Mucosa of descending colon (tissue), 3 donors: ENCODE measurements around the gene GPRC5C. TPM values are rescaled to one million over a fixed set of nuclear protein-coding genes. Genes with fewer than 3 reads are reported as not detected.

Experiments used
- ATAC-seq: fragments of 200-7000 bp; cut with Tn5 transposase; one replicate; pipeline ENCODE4 v1.9.1; 2020; ENCODE audit warnings: mild to moderate bottlenecking, moderate library complexity
- DNase-seq, 3 donors: peaks; one replicate each; pipeline ENCODE4 v3.0.0-alpha.2; 2020
- H3K36me3 ChIP-seq: fragments of 200-600 bp; one replicate; pipeline ENCODE4 v1.8.0; 2021; ENCODE audit warnings: low read depth, mild to moderate bottlenecking
- H3K4me1 ChIP-seq: fragments of 200-600 bp; one replicate; pipeline ENCODE4 v1.8.0; 2021; ENCODE audit warnings: low read depth, mild to moderate bottlenecking
- H3K4me3 ChIP-seq: fragments of 200-600 bp; one replicate; pipeline ENCODE4 v1.8.0; 2021; ENCODE audit warnings: mild to moderate bottlenecking
- H3K9me3 ChIP-seq: fragments of 200-600 bp; one replicate; pipeline ENCODE4 v1.8.0; 2021; ENCODE audit warnings: mild to moderate bottlenecking
- intact Hi-C, 2 donors: fragments of 100-400 bp; cut with DNase I in 1 of 2; cut with micrococcal nuclease in 1 of 2; formaldehyde crosslinking; loops; one replicate each; pipeline versions ENCODE4 v1.11.0 to v1.11.1; 2022; cut with DNase I, micrococcal nuclease
- total RNA-seq, 3 donors: library from RNA; stranded (reverse); fragmentation: NEBNext Ultra II Directional in 2 of 3; extraction: Animal tissue kit (Norgen Biotek cat#: 25700) in 2 of 3; gene quantifications; one replicate each; pipeline versions ENCODE4 v1.2.1 to v1.2.4, GENCODE V29; 2021 to 2023
- TF ChIP-seq, protein P1 (sequence below): fragments of 200-600 bp; IDR thresholded peaks from one replicate; pipeline ENCODE4 v1.8.0; 2022; ENCODE audit warnings: antibody characterized with exemption, mild to moderate bottlenecking
- donor health status: DM: no; HTN: no; CAD: no; lungs with moderate emphysema.
- donor health status: DM: no; HTN: no; CAD: no.
- donor health status: DM: no; HTN: yes; CAD: no.

GPRC5C gene
- total RNA-seq, 3 donors from 2014 or later = 62.2 to 172 (median 139) TPM

DNA sequence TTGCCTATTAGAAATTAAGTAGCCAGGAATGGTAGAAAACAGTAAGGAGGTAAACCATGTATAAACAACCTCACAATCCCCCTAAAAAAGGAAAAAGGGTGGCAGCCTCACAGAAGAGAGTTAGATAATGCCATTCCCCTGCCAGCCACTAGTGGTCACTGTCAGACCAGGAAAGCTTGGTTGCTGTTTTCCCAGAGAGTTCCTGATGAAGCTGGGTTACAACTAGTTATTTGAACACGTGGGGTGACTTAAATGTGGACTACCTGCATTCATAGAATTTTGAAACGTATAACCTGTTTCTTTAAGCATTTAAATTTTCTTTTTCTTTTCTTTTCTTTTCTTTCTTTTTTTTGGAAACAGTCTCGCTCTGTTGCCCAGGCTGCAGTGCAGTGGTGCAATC is 5.8 kb downstream of the GPRC5C start:
- ATAC-seq (no peak), DNase-seq (no peak)
- H3K9me3 ChIP-seq = peaks cover 8% of the 10 kb centered on the region
- peaks cover 26% of the 10 kb centered on the region for H3K4me1 ChIP-seq
- H3K4me3 ChIP-seq = no peak overlapping the region
- intact Hi-C loops = no loop called here
- no peaks in the 10 kb centered on the region for H3K36me3 ChIP-seq
- TF ChIP-seq, protein P1, sequence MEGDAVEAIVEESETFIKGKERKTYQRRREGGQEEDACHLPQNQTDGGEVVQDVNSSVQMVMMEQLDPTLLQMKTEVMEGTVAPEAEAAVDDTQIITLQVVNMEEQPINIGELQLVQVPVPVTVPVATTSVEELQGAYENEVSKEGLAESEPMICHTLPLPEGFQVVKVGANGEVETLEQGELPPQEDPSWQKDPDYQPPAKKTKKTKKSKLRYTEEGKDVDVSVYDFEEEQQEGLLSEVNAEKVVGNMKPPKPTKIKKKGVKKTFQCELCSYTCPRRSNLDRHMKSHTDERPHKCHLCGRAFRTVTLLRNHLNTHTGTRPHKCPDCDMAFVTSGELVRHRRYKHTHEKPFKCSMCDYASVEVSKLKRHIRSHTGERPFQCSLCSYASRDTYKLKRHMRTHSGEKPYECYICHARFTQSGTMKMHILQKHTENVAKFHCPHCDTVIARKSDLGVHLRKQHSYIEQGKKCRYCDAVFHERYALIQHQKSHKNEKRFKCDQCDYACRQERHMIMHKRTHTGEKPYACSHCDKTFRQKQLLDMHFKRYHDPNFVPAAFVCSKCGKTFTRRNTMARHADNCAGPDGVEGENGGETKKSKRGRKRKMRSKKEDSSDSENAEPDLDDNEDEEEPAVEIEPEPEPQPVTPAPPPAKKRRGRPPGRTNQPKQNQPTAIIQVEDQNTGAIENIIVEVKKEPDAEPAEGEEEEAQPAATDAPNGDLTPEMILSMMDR = peak; percentile 72

- TF ChIP-seq, protein P1 = no peak
- peaks cover 48% of the 10 kb centered on the region for H3K4me1 ChIP-seq
- ATAC-seq = no peak
- peaks cover 8% of the 10 kb centered on the region for H3K9me3 ChIP-seq
- no peak overlapping the region for H3K4me3 ChIP-seq
- intact Hi-C loops = no loop called here
- H3K36me3 ChIP-seq = no peaks in the 10 kb centered on the region
- peak in 2 of 3 donors; percentile 32 to 48 for DNase-seq
These were observed 8.0 kb downstream of the GPRC5C start for GRCh38 chr17:74439691-74440567.

GRCh38 chr17:74441537-74441936 is 9.6 kb downstream of the GPRC5C start:
- Histone ChIP-seq H3K36me3 (no peaks in the 10 kb centered on the region), H3K4me3 (no peak overlapping the region), H3K9me3 (peaks cover 8% of the 10 kb centered on the region), H3K4me1 (peaks cover 37% of the 10 kb centered on the region)
- ATAC-seq = no peak
- TF ChIP-seq, protein P1 = no peak
- intact Hi-C loops = no loop called here
- peak in 2 of 3 donors; percentile 15 to 20 for DNase-seq

- H3K4me1 ChIP-seq = peaks cover 36% of the 10 kb centered on the region
- H3K4me3 ChIP-seq = no peak overlapping the region
- peaks cover 7% of the 10 kb centered on the region for H3K9me3 ChIP-seq
- TF ChIP-seq, protein P1 = no peak
- ATAC-seq (no peak), DNase-seq (peak in 2 of 3 donors; percentile 42 to 43)
- intact Hi-C loops = no loop called here
- H3K36me3 ChIP-seq = no peaks in the 10 kb centered on the region
These were observed 10.4 kb downstream of the GPRC5C start for GRCh38 chr17:74442291-74442669.

DNA sequence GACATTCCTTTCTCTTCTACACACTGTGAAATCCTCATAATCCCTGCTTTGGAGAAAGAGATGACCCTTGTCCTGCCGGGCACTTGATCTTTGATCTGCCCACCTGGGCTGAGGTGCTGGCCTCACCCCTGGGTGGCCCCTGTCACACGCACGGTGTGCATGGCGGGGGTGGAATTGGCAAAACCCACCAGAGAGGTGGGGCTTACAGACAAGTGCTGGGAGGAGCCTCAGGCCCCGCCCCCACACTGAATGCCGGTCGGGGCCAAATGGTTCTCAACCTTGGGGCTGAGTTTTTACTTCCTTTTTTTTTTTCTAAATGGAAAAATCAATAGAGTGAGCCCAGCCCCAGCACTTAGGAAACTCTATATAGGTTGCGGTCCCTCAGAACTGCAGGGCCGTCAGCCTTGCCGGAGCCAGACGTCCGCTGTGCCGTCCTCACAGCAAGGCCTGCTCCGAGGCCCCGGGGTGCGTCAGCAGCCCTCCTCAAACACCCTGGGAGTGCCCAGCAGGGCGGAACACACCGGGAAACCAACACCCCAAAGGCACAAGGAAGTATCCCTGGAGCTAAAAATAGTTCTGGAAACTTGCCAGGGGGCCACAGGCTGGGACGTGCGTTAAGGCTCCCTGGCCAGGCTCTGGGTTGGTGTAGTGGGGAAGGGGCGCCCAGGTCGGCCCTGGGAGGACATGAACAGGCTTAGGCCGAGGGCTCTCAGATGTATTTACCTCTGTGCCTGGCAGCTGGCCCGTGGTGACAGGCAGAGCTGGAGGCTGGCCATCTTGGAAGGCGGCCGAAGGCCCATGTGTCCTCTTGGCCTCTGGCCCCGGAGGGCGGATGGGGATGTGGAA is 11.0 kb downstream of the GPRC5C start:
- Histone ChIP-seq H3K4me1 (peaks cover 36% of the 10 kb centered on the region), H3K36me3 (no peaks in the 10 kb centered on the region), H3K9me3 (peaks cover under 1% of the 10 kb centered on the region), H3K4me3 (no peak overlapping the region)
- intact Hi-C loops = no loop called here
- TF ChIP-seq, protein P1 = no peak
- DNase-seq (peak; percentile 93 to 95 (median 93)), ATAC-seq (peak; percentile 91)
